Measurements from ENCODE around the gene PLD6.

- no peak for TF ChIP-seq CTCF (IDR thresholded peaks at IDR 0.05 in 2 of 3, conservative IDR thresholded peaks at IDR 0.05 in 1 of 3; ENCODE audit: control insufficient read depth in 2 of 3, extremely low read depth in 1 of 3, insufficient read depth in 1 of 3, low read depth in 3 of 3, low read length in 3 of 3)
- no peak for TF ChIP-seq FOXM1 (IDR thresholded peaks at IDR 0.05; ENCODE audit: low read depth, low read length)
- TF ChIP-seq REST (IDR thresholded peaks at IDR 0.05; ENCODE audit: low read depth, low read length) = no peak
- no peak for TF ChIP-seq POLR2AphosphoS5 (IDR thresholded peaks at IDR 0.05; ENCODE audit: low read length)
- TF ChIP-seq POLR2A (IDR thresholded peaks at IDR 0.05; ENCODE audit: low read depth, low read length) = no peak
- TF ChIP-seq CHD4 (IDR thresholded peaks at IDR 0.05) = no peak
- TF ChIP-seq E2F4 (IDR thresholded peaks at IDR 0.05; ENCODE audit: low read depth, low read length) = no peak
- no peak for TF ChIP-seq NFIC (IDR thresholded peaks at IDR 0.05; ENCODE audit: low read depth, low read length)
- TF ChIP-seq TCF7 (IDR thresholded peaks at IDR 0.05; ENCODE audit: borderline replicate concordance) = no peak
- TF ChIP-seq POLR2AphosphoS2 (IDR thresholded peaks at IDR 0.05; ENCODE audit: low read depth, low read length) = no peak
- no peak for TF ChIP-seq NRF1 (conservative IDR thresholded peaks at IDR 0.05; ENCODE audit: low read depth, low read length)
- TF ChIP-seq TAF1 (IDR thresholded peaks at IDR 0.05; ENCODE audit: borderline replicate concordance, low read depth, low read length) = no peak
- TF ChIP-seq BRCA1 (IDR thresholded peaks at IDR 0.05; ENCODE audit: low read depth, low read length) = no peak
These were observed 38.1 kb downstream of the PLD6 start for GRCh38 chr17:17167986-17168385.

All from GM12878 (cell line).